ENCODE measurements around the gene APOA4.

APOA4 gene

DNA sequence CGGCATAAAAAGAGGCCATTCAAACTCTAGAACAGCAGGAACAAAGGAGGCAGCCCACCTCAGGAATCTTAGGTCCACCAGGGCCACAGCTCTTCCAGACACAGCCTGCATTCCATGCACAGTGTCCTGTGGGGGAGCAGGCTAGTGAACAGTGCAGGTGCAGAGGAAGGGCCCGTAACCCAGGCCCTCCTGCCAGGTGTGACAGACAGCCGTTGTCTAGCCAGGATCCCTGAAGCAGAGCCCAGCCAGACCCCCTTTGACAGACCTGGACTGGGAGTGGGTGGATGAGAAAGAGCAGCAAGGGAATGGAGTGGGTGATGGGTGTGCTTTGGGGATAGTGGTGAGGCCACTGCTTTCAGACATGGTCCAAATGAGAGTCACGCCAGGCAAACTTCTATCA, 34.1 kb downstream of the APOA4 start:
- no peak overlapping the region for H3K27ac ChIP-seq (ENCODE audit: low read length)
- peaks cover 30% of the 10 kb centered on the region for H3K36me3 ChIP-seq (ENCODE audit: insufficient read depth, low read length)
- no peaks in the 10 kb centered on the region for H3K9me3 ChIP-seq (ENCODE audit: insufficient read depth, low read length, severe bottlenecking)
- TF ChIP-seq, protein P1, sequence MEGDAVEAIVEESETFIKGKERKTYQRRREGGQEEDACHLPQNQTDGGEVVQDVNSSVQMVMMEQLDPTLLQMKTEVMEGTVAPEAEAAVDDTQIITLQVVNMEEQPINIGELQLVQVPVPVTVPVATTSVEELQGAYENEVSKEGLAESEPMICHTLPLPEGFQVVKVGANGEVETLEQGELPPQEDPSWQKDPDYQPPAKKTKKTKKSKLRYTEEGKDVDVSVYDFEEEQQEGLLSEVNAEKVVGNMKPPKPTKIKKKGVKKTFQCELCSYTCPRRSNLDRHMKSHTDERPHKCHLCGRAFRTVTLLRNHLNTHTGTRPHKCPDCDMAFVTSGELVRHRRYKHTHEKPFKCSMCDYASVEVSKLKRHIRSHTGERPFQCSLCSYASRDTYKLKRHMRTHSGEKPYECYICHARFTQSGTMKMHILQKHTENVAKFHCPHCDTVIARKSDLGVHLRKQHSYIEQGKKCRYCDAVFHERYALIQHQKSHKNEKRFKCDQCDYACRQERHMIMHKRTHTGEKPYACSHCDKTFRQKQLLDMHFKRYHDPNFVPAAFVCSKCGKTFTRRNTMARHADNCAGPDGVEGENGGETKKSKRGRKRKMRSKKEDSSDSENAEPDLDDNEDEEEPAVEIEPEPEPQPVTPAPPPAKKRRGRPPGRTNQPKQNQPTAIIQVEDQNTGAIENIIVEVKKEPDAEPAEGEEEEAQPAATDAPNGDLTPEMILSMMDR (IDR thresholded peaks at IDR 0.05; ENCODE audit: borderline replicate concordance, extremely low read depth, low read length, poor library complexity, severe bottlenecking) = no peak
- TF ChIP-seq EZH2 (IDR thresholded peaks at IDR 0.05; ENCODE audit: borderline replicate concordance, low read depth, low read length, severe bottlenecking) = no peak
- H3K79me2 ChIP-seq (ENCODE audit: insufficient read depth, low read length) = peaks cover 20% of the 10 kb centered on the region
- no peaks in the 10 kb centered on the region for H4K20me1 ChIP-seq (ENCODE audit: insufficient read depth, low read length)
- H3K4me2 ChIP-seq (ENCODE audit: insufficient read depth, low read length) = peak overlapping the region; percentile 99
- H3K4me3 ChIP-seq (ENCODE audit: low read depth in 1 of 2, low read length in 2 of 2) = no peak overlapping the region
- no peaks in the 10 kb centered on the region for H3K27me3 ChIP-seq (ENCODE audit: insufficient read depth, low read length, poor library complexity)
- no peak for DNase-seq
- no peak for ATAC-seq (ENCODE audit: insufficient read depth, low read depth)
- H3K9ac ChIP-seq (ENCODE audit: low read depth, low read length) = no peak overlapping the region
- H3K4me1 ChIP-seq (ENCODE audit: insufficient read depth, low read length) = peaks cover 26% of the 10 kb centered on the region
- H2AFZ ChIP-seq (ENCODE audit: low read depth, low read length) = 0 out of 2 replicates have a peak overlapping the region, but pooled peaks have one; percentile 18

DNA sequence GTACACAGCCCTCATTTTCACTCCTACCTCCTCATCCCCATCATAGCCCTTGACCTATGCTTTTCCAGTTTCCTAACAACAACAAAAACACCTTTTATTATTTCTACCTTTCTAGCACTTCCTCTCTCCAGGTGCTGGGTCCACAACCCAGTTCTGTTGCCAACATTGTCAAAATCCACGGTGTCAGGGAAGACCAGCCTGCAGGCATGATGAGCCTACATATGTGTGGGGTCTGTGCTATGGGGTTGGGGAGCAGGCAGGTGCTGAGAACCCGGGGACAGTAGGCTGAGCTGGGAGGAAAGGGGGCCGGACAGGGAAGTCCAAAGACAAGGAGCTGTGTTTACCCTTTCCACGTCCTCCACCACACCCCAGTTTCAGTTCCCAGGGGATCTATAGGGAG, 34.6 kb downstream of the APOA4 start:
- DNase-seq (no peak), ATAC-seq (ENCODE audit: insufficient read depth, low read depth) (no peak)
- Histone ChIP-seq H3K9me3 (ENCODE audit: insufficient read depth, low read length, severe bottlenecking) (no peaks in the 10 kb centered on the region), H3K79me2 (ENCODE audit: insufficient read depth, low read length) (peaks cover 20% of the 10 kb centered on the region), H3K9ac (ENCODE audit: low read depth, low read length) (peak overlapping the region; percentile 72), H4K20me1 (ENCODE audit: insufficient read depth, low read length) (no peaks in the 10 kb centered on the region), H3K27ac (ENCODE audit: low read length) (peak overlapping the region; percentile 73), H3K4me3 (ENCODE audit: low read depth in 1 of 2, low read length in 2 of 2) (peak overlapping the region; percentile 76 to 87; a peak in 3 of 4 replicates), H3K27me3 (ENCODE audit: insufficient read depth, low read length, poor library complexity) (no peaks in the 10 kb centered on the region), H3K4me1 (ENCODE audit: insufficient read depth, low read length) (peaks cover 26% of the 10 kb centered on the region), H3K4me2 (ENCODE audit: insufficient read depth, low read length) (peak overlapping the region; percentile 99), H2AFZ (ENCODE audit: low read depth, low read length) (peak overlapping the region; percentile 99), H3K36me3 (ENCODE audit: insufficient read depth, low read length) (peaks cover 33% of the 10 kb centered on the region)
- no peak for TF ChIP-seq EZH2 (IDR thresholded peaks at IDR 0.05; ENCODE audit: borderline replicate concordance, low read depth, low read length, severe bottlenecking)
- TF ChIP-seq, protein P1 (IDR thresholded peaks at IDR 0.05; ENCODE audit: borderline replicate concordance, extremely low read depth, low read length, poor library complexity, severe bottlenecking) = no peak

DNA sequence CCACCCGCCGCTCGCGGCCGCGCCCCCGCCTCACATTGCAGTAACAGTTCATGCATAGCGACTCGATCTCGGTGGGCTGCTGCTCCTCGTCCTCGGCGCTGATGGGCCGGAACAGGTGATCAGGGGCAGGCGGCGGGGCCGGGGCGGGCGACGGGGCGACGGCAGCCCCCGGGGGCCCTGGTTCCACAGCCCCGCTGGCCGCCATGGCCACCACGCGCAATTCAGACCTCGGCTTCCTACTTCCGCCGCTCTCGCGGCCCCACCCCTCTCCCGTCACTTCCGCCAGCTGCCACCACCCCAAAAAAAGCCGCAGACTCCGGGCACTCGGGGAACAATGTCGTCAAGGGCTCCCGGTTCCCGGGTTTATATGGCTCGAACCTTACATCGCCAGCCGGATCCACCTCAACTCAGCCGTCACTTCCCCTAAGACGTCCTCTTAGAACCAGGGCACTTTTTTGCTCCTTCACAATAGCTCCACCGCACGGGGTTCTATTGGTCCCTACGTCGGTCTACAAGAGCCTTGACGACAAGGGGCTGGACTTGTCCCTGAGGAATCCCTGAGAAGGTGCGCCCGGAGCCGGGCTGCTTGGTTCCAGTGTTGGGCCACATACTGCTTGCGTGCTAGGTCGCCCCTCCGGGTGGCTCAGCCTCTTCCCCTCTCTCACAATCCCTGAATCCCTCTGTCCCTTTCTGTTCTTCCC, 35.2 kb downstream of the APOA4 start, which contains the start of gene ZPR1:
Gene ZPR1 (minus strand): TSS at position 238 of the 701 bp plus-strand sequence. CDS start 33 bp downstream, at position 205.
- TF ChIP-seq, protein P1 (IDR thresholded peaks at IDR 0.05; ENCODE audit: borderline replicate concordance, extremely low read depth, low read length, poor library complexity, severe bottlenecking) = no peak
- TF ChIP-seq EZH2 (IDR thresholded peaks at IDR 0.05; ENCODE audit: borderline replicate concordance, low read depth, low read length, severe bottlenecking) = no peak
- peak; percentile 79 for DNase-seq
- ATAC-seq (ENCODE audit: insufficient read depth, low read depth) = peak; percentile 83
- peak within 1 kb of the TSS; percentile 76 to 87 for H3K4me3 ChIP-seq (ENCODE audit: low read depth in 1 of 2, low read length in 2 of 2)
- H3K4me1 ChIP-seq (ENCODE audit: insufficient read depth, low read length) = peaks cover 26% of the 10 kb centered on the region
- peak within 1 kb of the TSS; percentile 99 for H2AFZ ChIP-seq (ENCODE audit: low read depth, low read length)
- H3K9ac ChIP-seq (ENCODE audit: low read depth, low read length) = peak within 1 kb of the TSS; percentile 72
- peaks cover 39% of the 10 kb centered on the region for H3K36me3 ChIP-seq (ENCODE audit: insufficient read depth, low read length)
- H3K27me3 ChIP-seq (ENCODE audit: insufficient read depth, low read length, poor library complexity) = no peaks in the 10 kb centered on the region
- no peaks in the 10 kb centered on the region for H4K20me1 ChIP-seq (ENCODE audit: insufficient read depth, low read length)
- H3K4me2 ChIP-seq (ENCODE audit: insufficient read depth, low read length) = peak within 1 kb of the TSS; percentile 99
- peaks cover 20% of the 10 kb centered on the region for H3K79me2 ChIP-seq (ENCODE audit: insufficient read depth, low read length)
- H3K9me3 ChIP-seq (ENCODE audit: insufficient read depth, low read length, severe bottlenecking) = no peaks in the 10 kb centered on the region
- H3K27ac ChIP-seq (ENCODE audit: low read length) = peak within 1 kb of the TSS; percentile 73

All from DND-41 (cell line).